ENCODE measurements around the gene LACTB.

Gene LACTB

GRCh38 chr15:63155486-63155885 is 33.8 kb downstream of the LACTB start:
- Histone ChIP-seq H3K4me1 (ENCODE audit: control insufficient read depth, insufficient read depth, low read length) (no peaks in the 10 kb centered on the region), H3K9me3 (ENCODE audit: control insufficient read depth, insufficient read depth, low read length) (no peaks in the 10 kb centered on the region), H3K27me3 (ENCODE audit: control insufficient read depth, insufficient read depth, low read length) (no peaks in the 10 kb centered on the region), H3K4me3 (ENCODE audit: low read length) (no peak overlapping the region), H3K27ac (ENCODE audit: low read length) (no peak overlapping the region), H3K36me3 (ENCODE audit: control insufficient read depth, insufficient read depth, low read length) (no peaks in the 10 kb centered on the region; the same call in 1 of the 2 replicates)
- WGBS (ENCODE audit: insufficient coverage, insufficient read length): 100% methylated on average over 1 of the region's 3 CpGs
- DNase-seq (ENCODE audit: low read depth, low spot score): no peak

GRCh38 chr15:63156086-63156710 is 34.5 kb downstream of the LACTB start:
- H3K36me3 ChIP-seq (ENCODE audit: control insufficient read depth, insufficient read depth, low read length): no peaks in the 10 kb centered on the region; the same call in 1 of the 2 replicates
- H3K9me3 ChIP-seq (ENCODE audit: control insufficient read depth, insufficient read depth, low read length): no peaks in the 10 kb centered on the region
- no peaks in the 10 kb centered on the region for H3K27me3 ChIP-seq (ENCODE audit: control insufficient read depth, insufficient read depth, low read length)
- no CpG with 5 or more reads among the region's 10 CpGs for WGBS (ENCODE audit: insufficient coverage, insufficient read length)
- H3K4me3 ChIP-seq (ENCODE audit: low read length): peak overlapping the region; percentile 63; the same call in 1 of the 2 replicates
- no peaks in the 10 kb centered on the region for H3K4me1 ChIP-seq (ENCODE audit: control insufficient read depth, insufficient read depth, low read length)
- DNase-seq (ENCODE audit: low read depth, low spot score): no peak
- no peak overlapping the region for H3K27ac ChIP-seq (ENCODE audit: low read length)

GRCh38 chr15:63156755-63157117 is 35.1 kb downstream of the LACTB start:
- WGBS (ENCODE audit: insufficient coverage, insufficient read length): no CpG with 5 or more reads among the region's 16 CpGs

GRCh38 chr15:63157118-63157843 is 35.6 kb downstream of the LACTB start, which contains the start of gene RPS27L:
Gene RPS27L, minus strand, starts transcription at chr15:63157477. Its CDS starts 72 bp downstream, at chr15:63157405.
- H3K4me1 ChIP-seq (ENCODE audit: control insufficient read depth, insufficient read depth, low read length): no peaks in the 10 kb centered on the region
- H3K9me3 ChIP-seq (ENCODE audit: control insufficient read depth, insufficient read depth, low read length): no peaks in the 10 kb centered on the region
- H3K36me3 ChIP-seq (ENCODE audit: control insufficient read depth, insufficient read depth, low read length): no peaks in the 10 kb centered on the region; the same call in 1 of the 2 replicates
- peak within 1 kb of the TSS; percentile 63 for H3K4me3 ChIP-seq (ENCODE audit: low read length)
- DNase-seq (ENCODE audit: low read depth, low spot score): peak; percentile 70
- no peak within 1 kb of the TSS for H3K27ac ChIP-seq (ENCODE audit: low read length)
- no peaks in the 10 kb centered on the region for H3K27me3 ChIP-seq (ENCODE audit: control insufficient read depth, insufficient read depth, low read length)
- WGBS (ENCODE audit: insufficient coverage, insufficient read length): no CpG with 5 or more reads among the region's 60 CpGs

More at GRCh38 chr15:63156755-63157117, 35.1 kb downstream of the LACTB start:
- no peaks in the 10 kb centered on the region; the same call in 1 of the 2 replicates for H3K36me3 ChIP-seq (ENCODE audit: control insufficient read depth, insufficient read depth, low read length)
- no peak overlapping the region for H3K27ac ChIP-seq (ENCODE audit: low read length)
- no peaks in the 10 kb centered on the region for H3K9me3 ChIP-seq (ENCODE audit: control insufficient read depth, insufficient read depth, low read length)
- peak overlapping the region; percentile 63; the same call in 1 of the 2 replicates for H3K4me3 ChIP-seq (ENCODE audit: low read length)
- no peak for DNase-seq (ENCODE audit: low read depth, low spot score)
- no peaks in the 10 kb centered on the region for H3K27me3 ChIP-seq (ENCODE audit: control insufficient read depth, insufficient read depth, low read length)
- no peaks in the 10 kb centered on the region for H3K4me1 ChIP-seq (ENCODE audit: control insufficient read depth, insufficient read depth, low read length)

GRCh38 chr15:63157891-63158431 is 36.3 kb downstream of the LACTB start:
- Histone ChIP-seq H3K9me3 (ENCODE audit: control insufficient read depth, insufficient read depth, low read length) (no peaks in the 10 kb centered on the region), H3K27me3 (ENCODE audit: control insufficient read depth, insufficient read depth, low read length) (no peaks in the 10 kb centered on the region), H3K4me3 (ENCODE audit: low read length) (peak overlapping the region; percentile 63; the same call in 1 of the 2 replicates), H3K36me3 (ENCODE audit: control insufficient read depth, insufficient read depth, low read length) (no peaks in the 10 kb centered on the region; the same call in 1 of the 2 replicates), H3K4me1 (ENCODE audit: control insufficient read depth, insufficient read depth, low read length) (no peaks in the 10 kb centered on the region), H3K27ac (ENCODE audit: low read length) (no peak overlapping the region)
- peak; percentile 22 for DNase-seq (ENCODE audit: low read depth, low spot score)
- no CpG with 5 or more reads among the region's 18 CpGs for WGBS (ENCODE audit: insufficient coverage, insufficient read length)

- no peak for DNase-seq (ENCODE audit: low read depth, low spot score)
- Histone ChIP-seq H3K27ac (ENCODE audit: low read length) (no peak overlapping the region), H3K27me3 (ENCODE audit: control insufficient read depth, insufficient read depth, low read length) (no peaks in the 10 kb centered on the region), H3K9me3 (ENCODE audit: control insufficient read depth, insufficient read depth, low read length) (no peaks in the 10 kb centered on the region), H3K36me3 (ENCODE audit: control insufficient read depth, insufficient read depth, low read length) (no peaks in the 10 kb centered on the region), H3K4me1 (ENCODE audit: control insufficient read depth, insufficient read depth, low read length) (no peaks in the 10 kb centered on the region), H3K4me3 (ENCODE audit: low read length) (no peak overlapping the region)
Measured at GRCh38 chr15:63160638-63161037, 39.0 kb downstream of the LACTB start.

GRCh38 chr15:63163217-63163616 is 41.6 kb downstream of the LACTB start:
- WGBS (ENCODE audit: insufficient coverage, insufficient read length): no CpG with 5 or more reads among the region's 4 CpGs

GRCh38 chr15:63165166-63165859 is 43.7 kb downstream of the LACTB start:
- Histone ChIP-seq H3K27me3 (ENCODE audit: control insufficient read depth, insufficient read depth, low read length) (no peaks in the 10 kb centered on the region), H3K27ac (ENCODE audit: low read length) (no peak overlapping the region), H3K36me3 (ENCODE audit: control insufficient read depth, insufficient read depth, low read length) (no peaks in the 10 kb centered on the region), H3K4me3 (ENCODE audit: low read length) (no peak overlapping the region), H3K4me1 (ENCODE audit: control insufficient read depth, insufficient read depth, low read length) (no peaks in the 10 kb centered on the region), H3K9me3 (ENCODE audit: control insufficient read depth, insufficient read depth, low read length) (no peaks in the 10 kb centered on the region)
- no peak for DNase-seq (ENCODE audit: low read depth, low spot score)
- WGBS (ENCODE audit: insufficient coverage, insufficient read length): no CpG with 5 or more reads among the region's 6 CpGs

More at GRCh38 chr15:63163217-63163616, 41.6 kb downstream of the LACTB start:
- no peak overlapping the region for H3K4me3 ChIP-seq (ENCODE audit: low read length)
- no peaks in the 10 kb centered on the region for H3K9me3 ChIP-seq (ENCODE audit: control insufficient read depth, insufficient read depth, low read length)
- H3K27ac ChIP-seq (ENCODE audit: low read length): no peak overlapping the region
- H3K4me1 ChIP-seq (ENCODE audit: control insufficient read depth, insufficient read depth, low read length): no peaks in the 10 kb centered on the region
- no peaks in the 10 kb centered on the region for H3K27me3 ChIP-seq (ENCODE audit: control insufficient read depth, insufficient read depth, low read length)
- no peaks in the 10 kb centered on the region for H3K36me3 ChIP-seq (ENCODE audit: control insufficient read depth, insufficient read depth, low read length)
- DNase-seq (ENCODE audit: low read depth, low spot score): no peak

- Histone ChIP-seq H3K4me1 (ENCODE audit: control insufficient read depth, insufficient read depth, low read length) (no peaks in the 10 kb centered on the region), H3K27ac (ENCODE audit: low read length) (no peak overlapping the region), H3K9me3 (ENCODE audit: control insufficient read depth, insufficient read depth, low read length) (no peaks in the 10 kb centered on the region), H3K27me3 (ENCODE audit: control insufficient read depth, insufficient read depth, low read length) (no peaks in the 10 kb centered on the region), H3K4me3 (ENCODE audit: low read length) (no peak overlapping the region), H3K36me3 (ENCODE audit: control insufficient read depth, insufficient read depth, low read length) (no peaks in the 10 kb centered on the region)
- DNase-seq (ENCODE audit: low read depth, low spot score): no peak
- WGBS (ENCODE audit: insufficient coverage, insufficient read length): no CpG with 5 or more reads among the region's 2 CpGs
Measured at GRCh38 chr15:63166219-63166618, 44.6 kb downstream of the LACTB start.

GRCh38 chr15:63169788-63170187 is 48.1 kb downstream of the LACTB start:
- H3K4me3 ChIP-seq (ENCODE audit: low read length): no peak overlapping the region
- no peak for DNase-seq (ENCODE audit: low read depth, low spot score)
- H3K27me3 ChIP-seq (ENCODE audit: control insufficient read depth, insufficient read depth, low read length): no peaks in the 10 kb centered on the region
- no peak overlapping the region for H3K27ac ChIP-seq (ENCODE audit: low read length)
- no peaks in the 10 kb centered on the region for H3K9me3 ChIP-seq (ENCODE audit: control insufficient read depth, insufficient read depth, low read length)
- 0 out of 2 replicates have a peak, but pooled peaks cover 1% of the 10 kb centered on the region for H3K4me1 ChIP-seq (ENCODE audit: control insufficient read depth, insufficient read depth, low read length)
- no CpG with 5 or more reads among the region's 2 CpGs for WGBS (ENCODE audit: insufficient coverage, insufficient read length)
- no peaks in the 10 kb centered on the region for H3K36me3 ChIP-seq (ENCODE audit: control insufficient read depth, insufficient read depth, low read length)

Measured in iPS DF 6.9 (cell line).